ENCODE data around the gene SLC25A46. TPM values are rescaled to one million over a fixed set of nuclear protein-coding genes. Genes with fewer than 3 reads are reported as not detected.
A peak's percentile ranks its signal among the peaks of the same experiment; 100 is the strongest.
"Not testable (repeated sequence)": the region's sequence is repeated elsewhere in the genome, so short reads cannot be mapped to it uniquely, and the experiment has no call there.

The SLC25A46 gene
- 10 to 100 TPM; 46.4 to 50.9 TPM for total RNA-seq
- polyA plus RNA-seq = 23.8 TPM

GRCh38 chr5:110738812-110739651, at the start of gene SLC25A46:
SLC25A46 (plus strand) TSS chr5:110739007; CDS start chr5:110739120, 113 bp downstream.
- peaks cover 0 to 16% (median 1%) of the 10 kb centered on the region in 3 donors for H3K36me3 Mint-ChIP-seq
- Histone ChIP-seq H3K27ac (ENCODE audit: low read depth, low read length) (peak within 1 kb of the TSS; percentile 85), H3K4me1 (ENCODE audit: insufficient read depth, low read length) (peaks cover 17% of the 10 kb centered on the region), H3K27me3 (ENCODE audit: insufficient read depth, low read length, poor library complexity, severe bottlenecking) (no peaks in the 10 kb centered on the region), H3K36me3 (ENCODE audit: insufficient read depth, low read length) (no peaks in the 10 kb centered on the region), H3K4me3 (ENCODE audit: low read length) (peak within 1 kb of the TSS; percentile 75), H3K9me3 (ENCODE audit: low read length) (no peaks in the 10 kb centered on the region)
- CTCF ChIA-PET = interaction anchor here (1.0 to 1.6 kb wide), 4 partner anchors 12 to 792 kb away, joined by 3 to 5 read pairs (median 3); partner anchors contain the start of genes TMEM232 and WDR36
- POLR2A ChIA-PET = interaction anchor here (1.0 to 1.6 kb wide), 3 partner anchors 13 to 1049 kb away, joined by 4 to 7 read pairs (median 6); partner anchors contain the start of genes MAN2A1 and TMEM232
- H3K27me3 Mint-ChIP-seq = peaks cover 2 to 16% of the 10 kb centered on the region in 2 donors
- H3K4me3 Mint-ChIP-seq = peak within 1 kb of the TSS; percentile 93 to 99 (median 97)
- no peaks in the 10 kb centered on the region for H3K9me3 Mint-ChIP-seq
- peak; percentile 79 to 94 (median 91) for DNase-seq
- peaks cover 31 to 56% (median 44%) of the 10 kb centered on the region in 3 donors for H3K4me1 Mint-ChIP-seq
- peak within 1 kb of the TSS; percentile 96 to 100 (median 99) for H3K27ac Mint-ChIP-seq

GRCh38 chr5:110690587-110690986, 48.2 kb upstream of the SLC25A46 start:
- H3K4me1 Mint-ChIP-seq; H3K9me3 ChIP-seq (ENCODE audit: low read length); DNase-seq; H3K4me3 ChIP-seq (ENCODE audit: low read length); POLR2A ChIA-PET; H3K27ac ChIP-seq (ENCODE audit: low read depth, low read length); H3K36me3 ChIP-seq (ENCODE audit: insufficient read depth, low read length); H3K27me3 ChIP-seq (ENCODE audit: insufficient read depth, low read length, poor library complexity, severe bottlenecking); H3K27ac Mint-ChIP-seq; H3K36me3 Mint-ChIP-seq; H3K4me3 Mint-ChIP-seq; CTCF ChIA-PET; H3K27me3 Mint-ChIP-seq; H3K4me1 ChIP-seq (ENCODE audit: insufficient read depth, low read length): not testable (repeated sequence)
- peaks cover 0 to 13% (median 0%) of the 10 kb centered on the region in 5 donors for H3K9me3 Mint-ChIP-seq

- H3K4me1 Mint-ChIP-seq, DNase-seq: not testable (repeated sequence)
These were observed 46.1 kb upstream of the SLC25A46 start for GRCh38 chr5:110692669-110693068.

GRCh38 chr5:110702300-110702699, 36.5 kb upstream of the SLC25A46 start:
- Mint-ChIP-seq H3K9me3 (no peaks in the 10 kb centered on the region), H3K27me3 (peaks cover 9 to 31% of the 10 kb centered on the region in 2 donors), H3K4me1 (no peaks in the 10 kb centered on the region), H3K36me3 (peaks cover 0 to 4% (median 0%) of the 10 kb centered on the region in 3 donors), H3K27ac (no peak overlapping the region), H3K4me3 (no peak overlapping the region)
- Histone ChIP-seq H3K4me3 (ENCODE audit: low read length) (no peak overlapping the region), H3K27me3 (ENCODE audit: insufficient read depth, low read length, poor library complexity, severe bottlenecking) (no peaks in the 10 kb centered on the region), H3K27ac (ENCODE audit: low read depth, low read length) (no peak overlapping the region), H3K9me3 (ENCODE audit: low read length) (no peaks in the 10 kb centered on the region), H3K4me1 (ENCODE audit: insufficient read depth, low read length) (no peaks in the 10 kb centered on the region), H3K36me3 (ENCODE audit: insufficient read depth, low read length) (no peaks in the 10 kb centered on the region)
- CTCF ChIA-PET = no interaction called here
- POLR2A ChIA-PET = no interaction called here
- no peak for DNase-seq

More at GRCh38 chr5:110692669-110693068, 46.1 kb upstream of the SLC25A46 start:
- H3K4me3 ChIP-seq (ENCODE audit: low read length); H3K36me3 Mint-ChIP-seq; H3K4me1 ChIP-seq (ENCODE audit: insufficient read depth, low read length); POLR2A ChIA-PET; H3K27ac Mint-ChIP-seq; H3K9me3 ChIP-seq (ENCODE audit: low read length); H3K4me3 Mint-ChIP-seq; H3K27me3 Mint-ChIP-seq; H3K36me3 ChIP-seq (ENCODE audit: insufficient read depth, low read length); CTCF ChIA-PET; H3K27ac ChIP-seq (ENCODE audit: low read depth, low read length); H3K27me3 ChIP-seq (ENCODE audit: insufficient read depth, low read length, poor library complexity, severe bottlenecking): not testable (repeated sequence)
- H3K9me3 Mint-ChIP-seq = peaks cover 0 to 16% (median 3%) of the 10 kb centered on the region in 5 donors

GRCh38 chr5:110702704-110703103, 36.1 kb upstream of the SLC25A46 start:
- Mint-ChIP-seq H3K4me3 (no peak overlapping the region), H3K27ac (no peak overlapping the region), H3K36me3 (peaks cover 0 to 4% (median 0%) of the 10 kb centered on the region in 3 donors), H3K4me1 (no peaks in the 10 kb centered on the region), H3K27me3 (peaks cover 9 to 34% of the 10 kb centered on the region in 2 donors), H3K9me3 (no peaks in the 10 kb centered on the region)
- Histone ChIP-seq H3K27ac (ENCODE audit: low read depth, low read length) (no peak overlapping the region), H3K27me3 (ENCODE audit: insufficient read depth, low read length, poor library complexity, severe bottlenecking) (no peaks in the 10 kb centered on the region), H3K9me3 (ENCODE audit: low read length) (no peaks in the 10 kb centered on the region), H3K4me1 (ENCODE audit: insufficient read depth, low read length) (no peaks in the 10 kb centered on the region), H3K36me3 (ENCODE audit: insufficient read depth, low read length) (no peaks in the 10 kb centered on the region), H3K4me3 (ENCODE audit: low read length) (no peak overlapping the region)
- POLR2A ChIA-PET = no interaction called here
- DNase-seq = no peak
- CTCF ChIA-PET = no interaction called here

GRCh38 chr5:110703481-110703880, 35.3 kb upstream of the SLC25A46 start:
- H3K36me3 Mint-ChIP-seq = peaks cover 0 to 4% (median 0%) of the 10 kb centered on the region in 3 donors
- no peaks in the 10 kb centered on the region for H3K9me3 Mint-ChIP-seq
- H3K27ac Mint-ChIP-seq = no peak overlapping the region

GRCh38 chr5:110705349-110705748, 33.5 kb upstream of the SLC25A46 start:
- Mint-ChIP-seq H3K4me3 (no peak overlapping the region), H3K9me3 (peaks cover 0 to 3% (median 0%) of the 10 kb centered on the region in 5 donors), H3K27ac (no peak overlapping the region), H3K27me3 (peaks cover 16 to 55% of the 10 kb centered on the region in 2 donors), H3K4me1 (no peaks in the 10 kb centered on the region), H3K36me3 (peaks cover 0 to 4% (median 0%) of the 10 kb centered on the region in 3 donors)
- ChIA-PET POLR2A (no interaction called here), CTCF (no interaction called here)
- Histone ChIP-seq H3K36me3 (ENCODE audit: insufficient read depth, low read length) (no peaks in the 10 kb centered on the region), H3K4me3 (ENCODE audit: low read length) (no peak overlapping the region), H3K4me1 (ENCODE audit: insufficient read depth, low read length) (no peaks in the 10 kb centered on the region), H3K27me3 (ENCODE audit: insufficient read depth, low read length, poor library complexity, severe bottlenecking) (no peaks in the 10 kb centered on the region), H3K27ac (ENCODE audit: low read depth, low read length) (no peak overlapping the region), H3K9me3 (ENCODE audit: low read length) (no peaks in the 10 kb centered on the region)
- no peak for DNase-seq

More at GRCh38 chr5:110703481-110703880, 35.3 kb upstream of the SLC25A46 start:
- H3K27me3 Mint-ChIP-seq = peaks cover 9 to 40% of the 10 kb centered on the region in 2 donors
- no peak for DNase-seq
- CTCF ChIA-PET = no interaction called here
- POLR2A ChIA-PET = no interaction called here
- no peaks in the 10 kb centered on the region for H3K4me1 Mint-ChIP-seq
- Histone ChIP-seq H3K9me3 (ENCODE audit: low read length) (no peaks in the 10 kb centered on the region), H3K27me3 (ENCODE audit: insufficient read depth, low read length, poor library complexity, severe bottlenecking) (no peaks in the 10 kb centered on the region), H3K36me3 (ENCODE audit: insufficient read depth, low read length) (no peaks in the 10 kb centered on the region), H3K4me3 (ENCODE audit: low read length) (no peak overlapping the region), H3K27ac (ENCODE audit: low read depth, low read length) (no peak overlapping the region), H3K4me1 (ENCODE audit: insufficient read depth, low read length) (no peaks in the 10 kb centered on the region)
- H3K4me3 Mint-ChIP-seq = no peak overlapping the region

- DNase-seq = no peak
- Mint-ChIP-seq H3K36me3 (peaks cover 0 to 4% (median 0%) of the 10 kb centered on the region in 3 donors), H3K4me1 (no peaks in the 10 kb centered on the region), H3K9me3 (peaks cover 0 to 3% (median 0%) of the 10 kb centered on the region in 5 donors), H3K4me3 (no peak overlapping the region), H3K27me3 (peaks cover 16 to 64% of the 10 kb centered on the region in 2 donors), H3K27ac (no peak overlapping the region)
- CTCF ChIA-PET = no interaction called here
- POLR2A ChIA-PET = no interaction called here
- Histone ChIP-seq H3K36me3 (ENCODE audit: insufficient read depth, low read length) (no peaks in the 10 kb centered on the region), H3K27me3 (ENCODE audit: insufficient read depth, low read length, poor library complexity, severe bottlenecking) (no peaks in the 10 kb centered on the region), H3K4me1 (ENCODE audit: insufficient read depth, low read length) (no peaks in the 10 kb centered on the region), H3K9me3 (ENCODE audit: low read length) (no peaks in the 10 kb centered on the region), H3K27ac (ENCODE audit: low read depth, low read length) (no peak overlapping the region), H3K4me3 (ENCODE audit: low read length) (no peak overlapping the region)
These were observed 31.5 kb upstream of the SLC25A46 start for GRCh38 chr5:110707260-110707844.

Measured in CD8-positive, alpha-beta memory T cell (primary cell).